HuH-7.5 (cell line): ENCODE measurements around the gene TNS1.

Source experiments
- DNase-seq: peaks from one replicate; pipeline ENCODE4 v3.0.0; 2011; ENCODE audit warnings: low spot score

TNS1 gene

DNA sequence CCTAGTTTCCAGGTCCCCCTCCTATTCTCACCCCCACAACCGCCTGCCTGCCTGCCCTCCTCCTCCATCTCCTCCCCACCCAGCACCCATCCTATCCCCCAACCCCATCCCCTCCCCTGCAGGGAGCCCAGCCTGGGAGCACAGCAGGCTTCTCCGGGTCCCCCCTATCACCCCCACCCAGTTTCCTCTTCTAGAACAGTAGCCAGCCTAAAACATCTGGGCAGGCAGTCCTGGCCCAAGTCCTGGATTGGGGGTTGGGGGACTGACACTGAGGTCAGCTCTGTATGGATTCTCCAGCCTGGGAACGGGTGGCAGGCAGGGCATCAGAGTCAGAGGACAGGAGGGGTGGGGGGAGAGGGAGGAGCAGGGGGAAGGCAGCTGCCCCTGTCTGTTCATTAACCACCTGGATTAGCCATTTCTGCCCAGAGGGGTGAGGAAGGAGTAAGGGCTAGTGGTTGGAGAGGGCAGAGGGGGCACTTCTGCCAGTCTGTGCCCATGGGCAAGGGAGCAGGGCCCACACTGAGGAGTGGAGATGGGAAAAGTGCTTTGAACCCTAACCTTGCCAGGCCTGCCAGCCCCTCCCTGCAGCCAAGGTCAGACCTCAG lies 60.0 kb downstream of the TNS1 start:
- no peak for DNase-seq

- DNase-seq = no peak
These were observed 60.7 kb downstream of the TNS1 start for GRCh38 chr2:217941886-217942728.

- DNase-seq = no peak
These were observed 61.5 kb downstream of the TNS1 start for GRCh38 chr2:217941339-217941738.

GRCh38 chr2:217940261-217941220 lies 62.3 kb downstream of the TNS1 start:
- no peak for DNase-seq

DNA sequence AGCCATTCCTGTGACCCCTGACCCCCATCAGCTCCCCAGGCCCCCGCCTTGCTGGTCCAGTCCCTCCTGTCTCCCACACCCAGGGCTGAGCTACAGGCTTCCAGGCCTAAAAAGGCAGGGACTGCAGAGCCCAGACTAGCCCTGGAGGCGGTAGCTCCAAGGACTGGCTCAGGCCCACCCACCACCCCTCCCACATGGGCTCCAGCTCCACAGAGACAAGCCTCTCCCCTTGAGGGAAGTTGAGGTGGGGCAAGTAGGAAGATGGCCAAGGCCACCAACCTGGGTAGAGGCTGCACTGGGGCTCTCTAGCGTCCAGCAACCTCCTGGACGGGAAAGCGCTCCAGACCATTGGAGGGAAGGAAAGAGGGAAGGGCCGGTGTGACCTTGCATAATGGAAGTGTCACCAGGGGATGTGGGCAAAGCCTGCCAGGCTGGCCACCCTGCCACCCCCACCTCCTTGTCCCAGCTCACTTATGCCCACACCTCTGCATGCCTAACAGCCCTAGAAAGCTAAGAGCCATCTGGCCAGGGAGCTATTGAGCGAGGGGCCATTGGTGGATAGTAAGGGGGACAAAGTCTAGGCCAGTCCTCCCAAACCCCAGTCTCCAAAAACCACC lies 63.1 kb downstream of the TNS1 start:
- no peak for DNase-seq

DNA sequence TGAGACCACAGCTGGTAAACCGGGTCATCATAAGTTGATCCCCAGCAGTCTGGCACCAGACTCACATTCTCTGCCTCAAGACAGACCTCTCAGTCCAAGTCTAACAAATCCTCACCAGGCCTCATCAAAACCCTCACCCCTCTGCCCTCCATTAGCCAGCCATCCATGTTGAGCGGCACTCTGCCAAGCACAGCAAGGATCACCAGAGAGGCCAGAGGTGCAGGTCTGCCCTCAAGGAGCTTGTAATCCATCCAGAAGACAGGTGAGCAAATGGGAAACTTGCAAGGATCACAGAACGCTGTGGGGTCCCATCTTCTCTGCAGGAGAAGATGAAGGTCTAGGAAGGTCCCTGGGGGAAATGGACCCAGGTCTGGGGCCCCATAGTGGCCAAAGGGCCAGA lies 63.6 kb downstream of the TNS1 start:
- no peak for DNase-seq

DNA sequence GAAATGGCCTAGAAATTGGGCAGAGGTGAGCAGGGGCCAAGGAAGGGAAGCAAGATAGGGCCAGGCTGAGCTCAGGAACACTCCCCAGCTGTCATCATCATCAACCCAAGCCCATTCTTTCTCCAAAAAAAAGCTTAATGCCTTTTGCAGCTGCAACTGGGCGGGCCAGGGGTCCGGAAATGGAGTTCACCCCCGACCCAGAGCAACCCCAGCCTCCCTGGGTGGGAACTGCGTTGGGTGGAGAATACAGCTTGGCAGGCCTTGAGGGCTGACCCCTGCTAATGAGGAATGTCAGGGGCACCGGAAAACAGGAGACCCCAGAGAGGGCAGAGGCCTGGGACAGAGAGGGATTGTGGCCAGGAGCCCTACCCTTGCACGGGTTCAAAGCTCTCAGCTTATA lies 64.8 kb downstream of the TNS1 start:
- DNase-seq = no peak

DNA sequence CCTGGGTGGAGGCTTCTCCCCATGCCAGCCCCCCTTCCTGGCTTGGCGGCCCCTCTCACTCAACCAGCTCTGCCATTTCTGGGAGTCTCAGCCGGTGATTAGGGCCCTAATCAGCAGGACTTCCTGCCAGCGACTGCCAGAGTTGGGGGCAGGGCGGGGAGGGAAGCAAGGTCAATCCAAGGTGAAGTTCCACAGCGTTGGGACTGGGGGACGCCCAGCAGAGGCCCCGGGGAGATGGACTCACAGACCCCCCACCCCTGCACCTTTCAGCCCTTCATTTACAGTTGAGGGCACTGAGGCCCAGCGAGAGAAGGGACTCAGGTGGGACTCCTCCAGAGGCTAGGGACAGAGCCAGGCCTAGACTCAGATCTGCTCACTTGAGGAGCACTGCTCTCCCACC lies 65.3 kb downstream of the TNS1 start:
- DNase-seq = no peak

DNA sequence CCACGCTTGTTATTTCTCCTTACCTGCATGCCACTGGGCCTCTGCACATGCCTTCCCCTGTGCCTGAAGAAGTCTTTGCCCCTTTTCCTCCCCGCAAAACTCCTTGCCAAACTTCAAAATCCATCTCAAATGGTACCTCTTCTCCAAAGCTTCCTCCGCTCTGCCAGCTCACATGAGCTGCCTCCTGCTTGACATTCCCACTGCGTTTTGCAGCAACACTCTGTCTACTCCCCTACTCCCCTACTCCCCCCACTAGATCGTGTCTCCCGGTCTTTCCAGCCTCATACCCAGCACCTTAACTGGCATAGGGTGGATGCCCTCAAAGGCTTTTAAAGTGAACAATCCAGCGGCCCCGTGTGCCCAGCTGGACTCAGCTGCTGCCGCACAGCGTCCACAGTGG lies 65.8 kb downstream of the TNS1 start:
- no peak for DNase-seq

DNA sequence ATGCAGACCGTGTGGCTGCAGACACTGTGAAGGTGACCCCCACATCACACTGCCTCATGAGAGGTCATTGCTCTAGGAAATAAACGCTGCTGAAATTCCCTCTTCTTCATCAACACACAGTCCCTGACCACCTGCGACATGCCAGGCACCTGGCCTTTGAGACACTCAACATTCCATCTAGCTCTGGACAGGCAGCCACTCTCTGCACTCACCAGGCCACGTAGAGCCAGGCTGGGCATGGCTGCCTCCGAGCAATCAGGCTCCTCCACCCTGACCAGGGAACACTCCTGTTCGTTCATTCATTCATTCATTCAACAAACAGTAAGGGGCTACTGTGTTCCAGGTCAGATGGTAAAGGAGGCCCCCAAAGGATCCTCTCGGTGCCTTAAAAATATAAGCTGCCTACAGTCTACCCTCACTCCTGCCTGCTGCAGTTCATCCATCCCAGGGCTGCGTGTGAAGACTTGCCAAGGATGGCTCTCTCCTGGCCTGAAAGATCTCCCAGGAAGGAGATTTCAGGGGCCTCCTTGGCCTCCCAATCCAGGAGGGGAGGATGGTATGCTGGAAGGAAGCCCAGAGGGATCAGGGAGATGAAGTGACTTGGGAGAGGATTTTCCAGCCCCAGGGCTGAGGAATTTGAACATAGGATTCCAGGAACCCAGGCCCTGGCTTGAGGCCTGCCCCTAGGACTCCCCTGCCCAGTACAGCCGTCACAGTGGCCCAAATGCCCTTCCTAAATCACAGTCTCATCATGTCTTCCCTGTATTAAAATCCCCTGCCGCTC lies 66.7 kb downstream of the TNS1 start:
- DNase-seq = no peak

GRCh38 chr2:217935235-217935879 lies 67.4 kb downstream of the TNS1 start:
- no peak for DNase-seq

DNA sequence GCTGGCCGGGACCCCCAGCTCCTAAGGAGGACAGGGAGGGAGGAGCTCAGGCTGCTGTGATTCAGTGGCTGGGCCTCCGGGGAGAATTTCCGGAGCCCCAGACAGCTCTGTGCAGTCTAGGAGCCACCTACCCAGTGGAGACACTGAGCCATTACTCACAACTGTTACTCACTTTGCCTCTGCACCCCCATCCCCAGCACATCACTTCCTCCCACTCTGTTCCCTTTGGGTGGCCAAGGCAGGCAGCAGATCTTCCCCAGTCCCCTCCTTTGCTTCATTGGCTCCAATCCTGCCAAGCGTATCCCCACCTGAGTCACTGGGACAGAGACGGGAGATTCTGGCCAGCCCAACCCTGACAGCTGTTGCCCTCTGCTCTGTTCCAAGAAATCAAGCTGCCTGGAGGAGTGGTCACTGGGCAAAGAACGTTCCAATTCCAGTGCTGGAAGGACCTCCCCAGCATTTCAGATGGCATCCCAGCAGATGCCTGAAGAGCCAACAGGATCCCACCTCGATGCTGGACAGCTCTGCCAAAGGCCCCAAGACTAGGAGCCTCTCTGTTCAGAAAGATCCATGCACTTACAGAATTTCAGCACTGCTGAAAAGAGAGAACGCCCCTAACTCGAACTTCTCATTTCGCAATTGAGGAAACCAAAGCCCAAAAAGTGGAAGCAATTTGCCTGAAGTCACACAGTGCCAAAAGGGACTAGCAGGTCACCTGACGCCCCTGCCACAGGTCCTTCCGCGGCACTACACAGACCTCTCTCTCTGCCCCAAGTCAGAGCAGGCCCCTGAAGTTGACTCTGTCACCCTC lies 68.3 kb downstream of the TNS1 start:
- DNase-seq = no peak

GRCh38 chr2:217933617-217933993 lies 69.2 kb downstream of the TNS1 start:
- DNase-seq = no peak

GRCh38 chr2:217932803-217933616 lies 69.8 kb downstream of the TNS1 start:
- DNase-seq = no peak

GRCh38 chr2:217931846-217932560 lies 70.8 kb downstream of the TNS1 start:
- no peak for DNase-seq

- DNase-seq = no peak
These were observed 71.8 kb downstream of the TNS1 start for GRCh38 chr2:217930761-217931563.
